SK-N-SH (cell line): ENCODE measurements around the gene ANO9.

Source experiments
- CTCF ChIP-seq: fragments of 200-600 bp; sonication (generic); IDR thresholded peaks from 2 replicates; pipeline ENCODE4 v1.6.1; 2017; ENCODE audit warnings: antibody characterized with exemption, mild to moderate bottlenecking, moderate library complexity
- EP300 ChIP-seq, 2 experiments: IDR thresholded peaks; 2 replicates each; pipeline versions ENCODE4 v1.4.0 to v1.6.1; 2012; ENCODE audit warnings: borderline replicate concordance in 1 of 2, low read depth in 1 of 2, low read length in 1 of 2
- EZH2phosphoT487 ChIP-seq: fragments of 200-600 bp; sonication (generic); IDR thresholded peaks from 2 replicates; pipeline ENCODE4 v1.6.1; 2017; ENCODE audit warnings: low read depth, mixed run types, mild to moderate bottlenecking, antibody characterized with exemption, moderate library complexity, borderline replicate concordance
- IRF3 ChIP-seq: fragments of 150-350 bp; IDR thresholded peaks from 2 replicates; pipeline ENCODE4 v1.6.1; 2016; ENCODE audit warnings: mild to moderate bottlenecking, low read depth, low read length
- PBX3 ChIP-seq: IDR thresholded peaks from 2 replicates; pipeline ENCODE4; 2012
- POLR2AphosphoS5 ChIP-seq: IDR thresholded peaks from 2 replicates; pipeline ENCODE4 v1.6.1; 2012; ENCODE audit warnings: low read depth, low read length
- RFX5 ChIP-seq: IDR thresholded peaks from 2 replicates; pipeline ENCODE4 v1.6.1; 2012; ENCODE audit warnings: mild to moderate bottlenecking, improper control_type of control experiment, low read length
- SMC3 ChIP-seq: IDR thresholded peaks from 2 replicates; pipeline ENCODE4 v1.6.1; 2012; ENCODE audit warnings: low read depth, low read length, improper control_type of control experiment
- YY1 ChIP-seq: IDR thresholded peaks from 2 replicates; pipeline ENCODE4 v1.4.0; 2012; ENCODE audit warnings: low read depth, mild to moderate bottlenecking
- TF ChIP-seq, protein P1 (sequence below): IDR thresholded peaks from 2 replicates; pipeline ENCODE4 v1.4.0; 2012; ENCODE audit warnings: low read depth, borderline replicate concordance

GRCh38 chr11:396511-396947 is 45.3 kb downstream of the ANO9 start:
- TF ChIP-seq CTCF (peak; percentile 47), PBX3 (no peak), EP300 (IDR thresholded peaks at IDR 0.05; ENCODE audit: borderline replicate concordance in 1 of 2, low read depth in 1 of 2, low read length in 1 of 2) (no peak), IRF3 (no peak), EZH2phosphoT487 (no peak), POLR2AphosphoS5 (no peak), YY1 (no peak), RFX5 (no peak), SMC3 (no peak)
- TF ChIP-seq, protein P1, sequence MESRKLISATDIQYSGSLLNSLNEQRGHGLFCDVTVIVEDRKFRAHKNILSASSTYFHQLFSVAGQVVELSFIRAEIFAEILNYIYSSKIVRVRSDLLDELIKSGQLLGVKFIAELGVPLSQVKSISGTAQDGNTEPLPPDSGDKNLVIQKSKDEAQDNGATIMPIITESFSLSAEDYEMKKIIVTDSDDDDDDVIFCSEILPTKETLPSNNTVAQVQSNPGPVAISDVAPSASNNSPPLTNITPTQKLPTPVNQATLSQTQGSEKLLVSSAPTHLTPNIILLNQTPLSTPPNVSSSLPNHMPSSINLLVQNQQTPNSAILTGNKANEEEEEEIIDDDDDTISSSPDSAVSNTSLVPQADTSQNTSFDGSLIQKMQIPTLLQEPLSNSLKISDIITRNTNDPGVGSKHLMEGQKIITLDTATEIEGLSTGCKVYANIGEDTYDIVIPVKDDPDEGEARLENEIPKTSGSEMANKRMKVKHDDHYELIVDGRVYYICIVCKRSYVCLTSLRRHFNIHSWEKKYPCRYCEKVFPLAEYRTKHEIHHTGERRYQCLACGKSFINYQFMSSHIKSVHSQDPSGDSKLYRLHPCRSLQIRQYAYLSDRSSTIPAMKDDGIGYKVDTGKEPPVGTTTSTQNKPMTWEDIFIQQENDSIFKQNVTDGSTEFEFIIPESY = no peak
